Panc1 (cell line): ENCODE data around the gene C3orf62. TPM values are rescaled to one million over a fixed set of nuclear protein-coding genes. Genes with fewer than 3 reads are reported as not detected.

Experiments
- ATAC-seq: fragments of 200-7000 bp; cut with Tn5 transposase; 2 replicates; pipeline ENCODE4 v1.9.1; 2020; ENCODE audit warnings: mild to moderate bottlenecking, moderate library complexity
- BruUV-seq: library from RNA; stranded (reverse); fragments of 400-500 nt; replicated peaks from 2 replicates; lab custom pipeline; 2021; lab: Mats Ljungman, UMichigan
- CTCF ChIA-PET: fragments of 300-600 bp; sonication (Branson Sonifier 250); formaldehyde crosslinking; loops from one replicate; lab custom pipeline; 2022; ENCODE audit warnings: antibody characterized with exemption; lab: Charles Lee
- POLR2A ChIA-PET: fragments of 300-600 bp; sonication (Branson Sonifier 250); formaldehyde crosslinking; loops from one replicate; lab custom pipeline; 2022; ENCODE audit warnings: antibody characterized with exemption; lab: Charles Lee
- DNase-seq: peaks from one replicate; pipeline ENCODE4 v3.0.0-alpha.2; 2010; ENCODE audit warnings: low read depth, low spot score
- H3K27ac ChIP-seq: 2 replicates; pipeline ENCODE4 v1.5.1; 2011; ENCODE audit warnings: mild to moderate bottlenecking, low read length, inconsistent platforms
- H3K27me3 ChIP-seq: fragments of 200-500 bp; sonication (Bioruptor generic); 2 replicates; pipeline ENCODE4 v1.6.0; 2014; ENCODE audit warnings: low read length, inconsistent platforms; ENCODE audit not compliant: control insufficient read depth, insufficient read depth
- H3K36me3 ChIP-seq: fragments of 200-500 bp; sonication (Bioruptor generic); 2 replicates; pipeline ENCODE4 v1.5.1; 2014; ENCODE audit warnings: inconsistent platforms, mild to moderate bottlenecking, low read length, moderate library complexity; ENCODE audit not compliant: control insufficient read depth, insufficient read depth
- H3K4me1 ChIP-seq: 2 replicates; pipeline ENCODE4 v1.5.1; 2011; ENCODE audit warnings: inconsistent platforms, mild to moderate bottlenecking, low read length, moderate library complexity; ENCODE audit not compliant: control insufficient read depth, insufficient read depth
- H3K4me3 ChIP-seq, 2 experiments: 2 replicates each; pipeline ENCODE4 v1.5.1; 2011 to 2012; ENCODE audit warnings: low read depth in 2 of 2, low read length in 2 of 2, mild to moderate bottlenecking in 2 of 2, inconsistent platforms in 1 of 2, moderate library complexity in 1 of 2
- H3K9me3 ChIP-seq: fragments of 200-500 bp; sonication (Bioruptor generic); 2 replicates; pipeline ENCODE4 v1.5.1; 2014; ENCODE audit warnings: low read depth, mild to moderate bottlenecking, inconsistent platforms, low read length, moderate library complexity; ENCODE audit not compliant: control insufficient read depth, insufficient read depth
- CTCF ChIP-seq: fragments of 450-650 bp; IDR thresholded peaks from 2 replicates; pipeline ENCODE4 v1.5.1; 2017; ENCODE audit warnings: mild to moderate bottlenecking
- POLR2AphosphoS5 ChIP-seq: IDR thresholded peaks from 2 replicates; pipeline ENCODE4 v1.6.1; 2012; ENCODE audit warnings: mild to moderate bottlenecking, low read depth, low read length, moderate library complexity
- SIN3A ChIP-seq: IDR thresholded peaks from 2 replicates; pipeline ENCODE4 v1.6.1; 2012; ENCODE audit warnings: low read depth, mild to moderate bottlenecking, low read length, moderate library complexity, borderline replicate concordance; ENCODE audit not compliant: insufficient read depth
- TCF7L2 ChIP-seq: IDR thresholded peaks from 2 replicates; pipeline ENCODE4 v1.6.1; 2011; ENCODE audit warnings: mild to moderate bottlenecking, low read depth, low read length, inconsistent platforms
- in situ Hi-C: cut with HindIII; loops from 2 replicates; pipeline ENCODE4 v1.10.0; 2016; ENCODE audit warnings: low sequenced_read_pairs, low pct_unique_long_range_greater_than_20kb
- intact Hi-C: fragments of 100-400 bp; cut with micrococcal nuclease; formaldehyde crosslinking; loops from one replicate; pipeline ENCODE4 v1.10.0; 2022; ENCODE audit not compliant: unreplicated experiment
- total RNA-seq: library from RNA; stranded (reverse); gene quantifications from one replicate; pipeline ENCODE4 v1.2.1, GENCODE V29; 2021; ENCODE audit not compliant: unreplicated experiment
- TF ChIP-seq, protein P1 (sequence below), 2 experiments: IDR thresholded peaks; 2 replicates each; pipeline ENCODE4 v1.6.1; 2011 to 2012; ENCODE audit warnings: low read depth in 2 of 2, control low read depth in 1 of 2, low read length in 1 of 2, mild to moderate bottlenecking in 1 of 2, moderate library complexity in 1 of 2; ENCODE audit not compliant: insufficient read depth in 1 of 2

C3orf62 gene
- total RNA-seq, 1 experiment from 2014 or later: 2.3 TPM

DNA sequence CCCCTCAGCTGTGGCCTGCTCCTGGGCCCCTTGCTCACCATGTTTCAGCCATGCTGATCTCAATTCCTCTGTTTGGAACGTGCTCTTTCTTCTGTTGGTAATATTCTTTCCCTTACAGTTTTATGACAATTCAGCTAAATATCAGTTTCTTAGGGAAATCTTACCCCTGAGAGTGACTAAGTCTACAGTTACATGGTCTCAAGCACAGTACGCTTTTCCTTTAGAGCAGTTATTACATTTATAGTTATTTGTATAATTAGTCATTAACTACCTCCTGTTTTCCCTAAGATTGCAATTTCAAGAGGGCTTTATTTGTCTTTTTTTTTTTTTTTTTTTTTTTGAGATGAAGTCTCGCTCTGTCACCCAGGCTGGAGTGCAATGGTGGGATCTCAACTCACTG is 23.5 kb downstream of the C3orf62 start:
- POLR2A ChIA-PET: interaction anchor here (0.6 to 0.7 kb wide), 2 partner anchors 22 to 407 kb away, joined by 5 to 16 read pairs; no protein-coding TSS in a partner anchor
- ATAC-seq: no peak
- in situ Hi-C loops: no loop called here

DNA sequence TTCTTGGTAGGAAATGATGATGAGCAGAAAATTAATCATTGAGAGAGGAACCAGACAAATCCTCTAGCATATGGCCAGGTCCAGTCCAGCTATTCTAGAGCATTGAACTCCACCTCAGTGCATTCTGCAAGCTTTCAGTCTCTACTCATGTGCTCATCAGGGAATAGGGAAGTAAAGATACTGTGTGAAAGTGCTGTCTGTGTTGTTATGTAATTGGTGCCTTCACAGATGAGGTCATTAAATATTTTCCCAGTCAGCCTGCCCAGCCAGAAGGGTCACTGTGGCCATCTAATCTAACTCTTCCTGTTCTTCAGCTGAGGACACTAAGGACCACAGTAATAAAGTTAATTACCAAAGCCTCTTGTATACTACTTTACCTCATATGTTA is 28.2 kb downstream of the C3orf62 start:
- TF ChIP-seq TCF7L2 (no peak), SIN3A (no peak), CTCF (no peak), POLR2AphosphoS5 (no peak)
- TF ChIP-seq, protein P1, sequence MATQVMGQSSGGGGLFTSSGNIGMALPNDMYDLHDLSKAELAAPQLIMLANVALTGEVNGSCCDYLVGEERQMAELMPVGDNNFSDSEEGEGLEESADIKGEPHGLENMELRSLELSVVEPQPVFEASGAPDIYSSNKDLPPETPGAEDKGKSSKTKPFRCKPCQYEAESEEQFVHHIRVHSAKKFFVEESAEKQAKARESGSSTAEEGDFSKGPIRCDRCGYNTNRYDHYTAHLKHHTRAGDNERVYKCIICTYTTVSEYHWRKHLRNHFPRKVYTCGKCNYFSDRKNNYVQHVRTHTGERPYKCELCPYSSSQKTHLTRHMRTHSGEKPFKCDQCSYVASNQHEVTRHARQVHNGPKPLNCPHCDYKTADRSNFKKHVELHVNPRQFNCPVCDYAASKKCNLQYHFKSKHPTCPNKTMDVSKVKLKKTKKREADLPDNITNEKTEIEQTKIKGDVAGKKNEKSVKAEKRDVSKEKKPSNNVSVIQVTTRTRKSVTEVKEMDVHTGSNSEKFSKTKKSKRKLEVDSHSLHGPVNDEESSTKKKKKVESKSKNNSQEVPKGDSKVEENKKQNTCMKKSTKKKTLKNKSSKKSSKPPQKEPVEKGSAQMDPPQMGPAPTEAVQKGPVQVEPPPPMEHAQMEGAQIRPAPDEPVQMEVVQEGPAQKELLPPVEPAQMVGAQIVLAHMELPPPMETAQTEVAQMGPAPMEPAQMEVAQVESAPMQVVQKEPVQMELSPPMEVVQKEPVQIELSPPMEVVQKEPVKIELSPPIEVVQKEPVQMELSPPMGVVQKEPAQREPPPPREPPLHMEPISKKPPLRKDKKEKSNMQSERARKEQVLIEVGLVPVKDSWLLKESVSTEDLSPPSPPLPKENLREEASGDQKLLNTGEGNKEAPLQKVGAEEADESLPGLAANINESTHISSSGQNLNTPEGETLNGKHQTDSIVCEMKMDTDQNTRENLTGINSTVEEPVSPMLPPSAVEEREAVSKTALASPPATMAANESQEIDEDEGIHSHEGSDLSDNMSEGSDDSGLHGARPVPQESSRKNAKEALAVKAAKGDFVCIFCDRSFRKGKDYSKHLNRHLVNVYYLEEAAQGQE (IDR thresholded peaks at IDR 0.05; ENCODE audit: insufficient read depth in 1 of 2, low read depth in 2 of 2, low read length in 1 of 2): no peak
- in situ Hi-C loops: no loop called here
- CTCF ChIA-PET: no interaction called here

More for the DNA sequence above, 23.5 kb downstream of the C3orf62 start:
- Histone ChIP-seq H3K4me3 (no peak overlapping the region), H3K9me3 (no peaks in the 10 kb centered on the region), H3K27me3 (no peaks in the 10 kb centered on the region), H3K4me1 (no peaks in the 10 kb centered on the region), H3K36me3 (no peaks in the 10 kb centered on the region), H3K27ac (no peak overlapping the region)
- DNase-seq: no peak
- intact Hi-C loops: no loop called here
- CTCF ChIA-PET: no interaction called here
- TF ChIP-seq SIN3A (no peak), POLR2AphosphoS5 (no peak), CTCF (no peak), TCF7L2 (no peak)
- TF ChIP-seq, protein P1 (IDR thresholded peaks at IDR 0.05; ENCODE audit: insufficient read depth in 1 of 2, low read depth in 2 of 2, low read length in 1 of 2): no peak
- no TSS peak for BruUV-seq

More for the DNA sequence above, 28.2 kb downstream of the C3orf62 start:
- no peak overlapping the region for H3K4me3 ChIP-seq
- no peaks in the 10 kb centered on the region for H3K27me3 ChIP-seq
- no peak overlapping the region for H3K27ac ChIP-seq
- POLR2A ChIA-PET: no interaction called here
- H3K9me3 ChIP-seq: no peaks in the 10 kb centered on the region
- H3K4me1 ChIP-seq: no peaks in the 10 kb centered on the region
- BruUV-seq: no TSS peak
- H3K36me3 ChIP-seq: no peaks in the 10 kb centered on the region
- ATAC-seq (no peak), DNase-seq (no peak)
- intact Hi-C loops: no loop called here
